Progenitor cell of endocrine pancreas (in vitro differentiated cells): ENCODE measurements around the gene MCM6. TPM values are rescaled to one million over a fixed set of nuclear protein-coding genes. Genes with fewer than 3 reads are reported as not detected.
A peak's percentile ranks its signal among the peaks of the same experiment; 100 is the strongest.

ENCODE experiments used
- DNase-seq: peaks from one replicate; pipeline ENCODE4 v3.0.0; 2021; ENCODE audit warnings: low spot score; ENCODE audit not compliant: unreplicated experiment
- H3K27ac Mint-ChIP-seq: 2 replicates; pipeline ENCODE4 v1.8.0; 2021; ENCODE audit warnings: mild to moderate bottlenecking, moderate library complexity, mixed read lengths
- H3K27me3 Mint-ChIP-seq: 2 replicates; pipeline ENCODE4 v1.8.0; 2021; ENCODE audit warnings: mixed read lengths
- H3K36me3 Mint-ChIP-seq: 2 replicates; pipeline ENCODE4 v1.8.0; 2022; ENCODE audit warnings: mixed read lengths; ENCODE audit not compliant: insufficient read depth
- H3K4me1 Mint-ChIP-seq: 2 replicates; pipeline ENCODE4 v1.8.0; 2021; ENCODE audit warnings: low read depth, mixed read lengths
- H3K4me3 Mint-ChIP-seq: 2 replicates; pipeline ENCODE4 v1.8.0; 2021; ENCODE audit warnings: low read depth, mild to moderate bottlenecking, moderate library complexity, mixed read lengths
- H3K9me3 Mint-ChIP-seq: 2 replicates; pipeline ENCODE4 v1.8.0; 2021; ENCODE audit warnings: low read depth, mixed read lengths
- CTCF ChIP-seq: fragments of 200-600 bp; sonication (generic); IDR thresholded peaks from one replicate; pipeline ENCODE4 v1.5.0; 2021; ENCODE audit warnings: antibody characterized with exemption, mild to moderate bottlenecking; ENCODE audit not compliant: unreplicated experiment
- long read RNA-seq: library from polyadenylated mRNA; unstranded; transcript quantifications from one replicate; pipeline ENCODE4 v2.0.0, GENCODE V29; 2020
- total RNA-seq: library from RNA; stranded (reverse); gene quantifications from 2 replicates; pipeline ENCODE4 v1.2.1, GENCODE V29; 2021

MCM6 gene
- 51.9 and 52.3 TPM in 2 replicates for total RNA-seq
- long read RNA-seq, transcript MCM6-201 (17 exons, 3,736 nt) = major isoform, 293 of 547 reads
- long read RNA-seq, partial matches to known transcripts = 225 of 547 reads
- long read RNA-seq, other reads (novel, unspliced or antisense) = 29 of 547 reads

GRCh38 chr2:135876066-135876711 is at the start of gene MCM6:
Gene MCM6 (minus strand): TSS chr2:135876443. CDS start chr2:135876365, 78 bp downstream.
- H3K4me1 Mint-ChIP-seq = peaks cover 20% of the 10 kb centered on the region
- H3K4me3 Mint-ChIP-seq = peak within 1 kb of the TSS; percentile 89
- peaks cover 5% of the 10 kb centered on the region for H3K27me3 Mint-ChIP-seq
- peaks cover 2% of the 10 kb centered on the region for H3K36me3 Mint-ChIP-seq
- DNase-seq = peak; percentile 93
- peak; percentile 25 for TF ChIP-seq CTCF
- peaks cover 11% of the 10 kb centered on the region for H3K9me3 Mint-ChIP-seq
- peak within 1 kb of the TSS; percentile 93 for H3K27ac Mint-ChIP-seq

- Mint-ChIP-seq H3K9me3 (no peaks in the 10 kb centered on the region), H3K4me1 (no peaks in the 10 kb centered on the region), H3K27me3 (no peaks in the 10 kb centered on the region), H3K27ac (no peak overlapping the region), H3K36me3 (peaks cover 7% of the 10 kb centered on the region), H3K4me3 (no peak overlapping the region)
- DNase-seq = no peak
- no peak for TF ChIP-seq CTCF
Observed at GRCh38 chr2:135925571-135925970, 49.3 kb upstream of the MCM6 start.

- no peak for DNase-seq
- H3K27me3 Mint-ChIP-seq = no peaks in the 10 kb centered on the region
- TF ChIP-seq CTCF = peak; percentile 64
- no peaks in the 10 kb centered on the region for H3K9me3 Mint-ChIP-seq
- no peak overlapping the region for H3K27ac Mint-ChIP-seq
- H3K36me3 Mint-ChIP-seq = peaks cover 5% of the 10 kb centered on the region
- H3K4me3 Mint-ChIP-seq = no peak overlapping the region
- H3K4me1 Mint-ChIP-seq = no peaks in the 10 kb centered on the region
Observed at GRCh38 chr2:135916207-135916606, 40.0 kb upstream of the MCM6 start.

- Mint-ChIP-seq H3K9me3 (no peaks in the 10 kb centered on the region), H3K27ac (no peak overlapping the region), H3K4me1 (no peaks in the 10 kb centered on the region), H3K36me3 (peaks cover 9% of the 10 kb centered on the region), H3K27me3 (no peaks in the 10 kb centered on the region), H3K4me3 (no peak overlapping the region)
- no peak for DNase-seq
- no peak for TF ChIP-seq CTCF
Observed at GRCh38 chr2:135914485-135914884, 38.2 kb upstream of the MCM6 start.

- TF ChIP-seq CTCF = peak; percentile 88
- no peak for DNase-seq
- no peak overlapping the region for H3K4me3 Mint-ChIP-seq
- H3K27me3 Mint-ChIP-seq = no peaks in the 10 kb centered on the region
- no peaks in the 10 kb centered on the region for H3K9me3 Mint-ChIP-seq
- no peaks in the 10 kb centered on the region for H3K4me1 Mint-ChIP-seq
- no peak overlapping the region for H3K27ac Mint-ChIP-seq
- H3K36me3 Mint-ChIP-seq = peaks cover 12% of the 10 kb centered on the region
Observed at GRCh38 chr2:135913727-135914365, 37.6 kb upstream of the MCM6 start.
